Gastroesophageal sphincter (tissue), 4 donors: Measurements from ENCODE around the gene KICS2. TPM values are rescaled to one million over a fixed set of nuclear protein-coding genes. Genes with fewer than 3 reads are reported as not detected.
A peak's percentile ranks its signal among the peaks of the same experiment; 100 is the strongest.

Source experiments
- ATAC-seq: fragments of 150-250 bp; one replicate; pipeline ENCODE4 v1.9.1; 2016; ENCODE audit warnings: mild to moderate bottlenecking, moderate library complexity
- H3K27ac ChIP-seq, 4 donors: fragments of 200-600 bp; sonication (generic) in 3 of 4; 1 replicate in 3 of 4; 2 replicates in 1 of 4; pipeline ENCODE4 v1.5.1; 2016 to 2019
- H3K27me3 ChIP-seq: fragments of 200-600 bp; sonication (generic); one replicate; pipeline ENCODE4 v1.5.1; 2019
- H3K36me3 ChIP-seq, 2 donors: fragments of 200-600 bp; sonication (generic); one replicate each; pipeline ENCODE4 v1.5.1; 2019; ENCODE audit warnings: control low read depth in 1 of 2
- H3K4me1 ChIP-seq, 3 donors: fragments of 200-600 bp; sonication (generic); 1 replicate in 2 of 3; 2 replicates in 1 of 3; pipeline ENCODE4 v1.5.1; 2016 to 2019; ENCODE audit warnings: control low read depth in 2 of 3
- H3K4me3 ChIP-seq, 2 donors: fragments of 200-600 bp; sonication (generic); one replicate each; pipeline ENCODE4 v1.5.1; 2019; ENCODE audit warnings: mild to moderate bottlenecking in 1 of 2, moderate library complexity in 1 of 2
- H3K9me3 ChIP-seq, 3 donors: fragments of 200-600 bp; sonication (generic); one replicate each; pipeline ENCODE4 v1.5.1; 2017 to 2019; ENCODE audit warnings: control low read depth in 2 of 3
- EP300 ChIP-seq: sonication (generic); formaldehyde crosslinking; IDR thresholded peaks from one replicate; pipeline ENCODE4 v1.6.1; 2017; ENCODE audit warnings: antibody characterized with exemption, mild to moderate bottlenecking
- POLR2A ChIP-seq, 2 donors: fragments of 450-650 bp; IDR thresholded peaks; one replicate each; pipeline ENCODE4 v1.6.1; 2017; ENCODE audit warnings: antibody characterized with exemption in 2 of 2, mild to moderate bottlenecking in 2 of 2, moderate library complexity in 1 of 2
- POLR2AphosphoS5 ChIP-seq: sonication (generic); formaldehyde crosslinking; IDR thresholded peaks from one replicate; pipeline ENCODE4 v1.6.1; 2017; ENCODE audit warnings: antibody characterized with exemption
- WGBS, 2 donors: methylation state at CpG; one replicate each; pipeline ENCODE4 v1.1.5; 2018; ENCODE audit warnings: low coverage in 1 of 2; 5-methylcytosine and 5-hydroxymethylcytosine counted together
- total RNA-seq, 4 donors: library from RNA; depleted of rRNA; stranded (reverse); fragments of >200 nt; gene quantifications; one replicate each; pipeline ENCODE4 v1.1.0, GENCODE V29; 2016
- TF ChIP-seq, protein P1 (sequence below), 4 experiments: fragments of 200-600 bp in 2 of 4; fragments of 450-650 bp in 2 of 4; sonication (generic) in 1 of 4; IDR thresholded peaks; one replicate each; pipeline ENCODE4 v1.5.1; 2017 to 2019; ENCODE audit warnings: antibody characterized with exemption in 4 of 4, mild to moderate bottlenecking in 2 of 4, moderate library complexity in 2 of 4

KICS2 gene
- total RNA-seq, 4 donors from 2014 or later = 2.4 to 6.7 (median 5.9) TPM

GRCh38 chr12:64261813-64262212, 39.7 kb upstream of the KICS2 start:
- no peak for TF ChIP-seq POLR2A (IDR thresholded peaks at IDR 0.05)
- no peak for TF ChIP-seq EP300
- TF ChIP-seq, protein P1, sequence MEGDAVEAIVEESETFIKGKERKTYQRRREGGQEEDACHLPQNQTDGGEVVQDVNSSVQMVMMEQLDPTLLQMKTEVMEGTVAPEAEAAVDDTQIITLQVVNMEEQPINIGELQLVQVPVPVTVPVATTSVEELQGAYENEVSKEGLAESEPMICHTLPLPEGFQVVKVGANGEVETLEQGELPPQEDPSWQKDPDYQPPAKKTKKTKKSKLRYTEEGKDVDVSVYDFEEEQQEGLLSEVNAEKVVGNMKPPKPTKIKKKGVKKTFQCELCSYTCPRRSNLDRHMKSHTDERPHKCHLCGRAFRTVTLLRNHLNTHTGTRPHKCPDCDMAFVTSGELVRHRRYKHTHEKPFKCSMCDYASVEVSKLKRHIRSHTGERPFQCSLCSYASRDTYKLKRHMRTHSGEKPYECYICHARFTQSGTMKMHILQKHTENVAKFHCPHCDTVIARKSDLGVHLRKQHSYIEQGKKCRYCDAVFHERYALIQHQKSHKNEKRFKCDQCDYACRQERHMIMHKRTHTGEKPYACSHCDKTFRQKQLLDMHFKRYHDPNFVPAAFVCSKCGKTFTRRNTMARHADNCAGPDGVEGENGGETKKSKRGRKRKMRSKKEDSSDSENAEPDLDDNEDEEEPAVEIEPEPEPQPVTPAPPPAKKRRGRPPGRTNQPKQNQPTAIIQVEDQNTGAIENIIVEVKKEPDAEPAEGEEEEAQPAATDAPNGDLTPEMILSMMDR (IDR thresholded peaks at IDR 0.05) = no peak
- no peak for TF ChIP-seq POLR2AphosphoS5
- WGBS, 2 donors = 67 to 90% methylated on average over 3 to 4 of the region's 5 CpGs
- H3K4me1 ChIP-seq = no peaks in the 10 kb centered on the region

GRCh38 chr12:64258576-64258975, 36.5 kb upstream of the KICS2 start:
- WGBS, 2 donors = 29 to 46% methylated on average over 3 of the region's 3 CpGs
- ATAC-seq = no peak
- H3K27ac ChIP-seq = no peak overlapping the region
- no peaks in the 10 kb centered on the region for H3K4me1 ChIP-seq
- no peak overlapping the region for H3K4me3 ChIP-seq
- no peaks in the 10 kb centered on the region for H3K36me3 ChIP-seq
- no peaks in the 10 kb centered on the region for H3K27me3 ChIP-seq
- TF ChIP-seq, protein P1 (IDR thresholded peaks at IDR 0.05) = no peak
- TF ChIP-seq POLR2AphosphoS5 (no peak), EP300 (no peak), POLR2A (IDR thresholded peaks at IDR 0.05) (no peak)
- no peaks in the 10 kb centered on the region for H3K9me3 ChIP-seq

More at GRCh38 chr12:64261813-64262212, 39.7 kb upstream of the KICS2 start:
- no peaks in the 10 kb centered on the region for H3K9me3 ChIP-seq
- H3K27ac ChIP-seq = no peak overlapping the region
- no peaks in the 10 kb centered on the region for H3K27me3 ChIP-seq
- no peak for ATAC-seq
- no peaks in the 10 kb centered on the region for H3K36me3 ChIP-seq
- no peak overlapping the region for H3K4me3 ChIP-seq

DNA sequence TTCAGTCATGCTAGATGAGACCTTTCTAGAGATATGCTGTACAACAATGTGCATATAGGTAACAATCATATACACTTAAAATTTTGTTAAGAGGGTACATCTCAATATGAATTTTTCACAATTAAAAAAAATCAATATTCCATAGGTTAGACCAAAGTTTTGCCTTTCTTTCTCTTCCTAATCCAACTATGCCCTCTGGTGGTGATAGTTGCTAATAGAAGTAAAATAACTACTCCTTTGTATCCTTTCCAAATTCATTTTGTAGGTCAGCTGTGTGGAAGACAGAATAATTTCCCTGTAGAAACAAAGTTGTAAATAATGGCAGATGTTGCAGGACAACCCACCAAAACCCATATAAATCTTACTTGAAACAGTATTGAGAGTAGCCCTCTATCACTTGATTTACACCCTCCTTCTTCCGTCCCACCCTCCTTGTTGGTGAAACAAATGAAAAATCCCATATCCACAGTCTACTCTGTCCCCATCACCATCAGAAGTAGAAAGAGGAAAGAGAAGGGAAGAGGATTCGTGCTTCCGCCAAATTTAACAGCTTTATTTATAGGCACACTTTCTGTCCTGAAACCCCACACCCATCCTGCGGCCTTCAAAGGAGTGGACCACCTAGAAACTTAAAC, 34.2 kb upstream of the KICS2 start:
- no peak for TF ChIP-seq POLR2A (IDR thresholded peaks at IDR 0.05)
- TF ChIP-seq POLR2AphosphoS5 = no peak
- TF ChIP-seq, protein P1 (IDR thresholded peaks at IDR 0.05) = peak; percentile 69 to 79 (median 71)
- TF ChIP-seq EP300 = no peak
- ATAC-seq = no peak

DNA sequence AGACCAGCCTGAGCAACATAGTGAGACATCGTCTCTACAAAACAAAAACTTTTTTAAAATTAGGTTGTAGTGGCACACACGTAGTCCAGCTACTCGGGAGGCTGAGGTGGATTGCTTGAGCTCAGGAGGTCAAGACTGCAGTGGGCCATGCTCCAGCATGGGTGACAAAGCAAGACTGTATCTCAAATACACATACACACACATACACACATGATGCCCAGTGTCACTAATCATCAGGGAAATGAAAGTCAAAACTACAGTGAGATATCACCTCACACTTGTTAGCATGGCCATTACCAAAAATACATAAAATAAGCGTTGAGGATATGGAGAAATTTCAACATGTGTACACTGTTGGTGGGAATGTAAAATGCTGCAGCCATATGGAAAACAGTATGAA, 33.2 kb upstream of the KICS2 start:
- 59 to 88% methylated on average over 1 to 3 of the region's 4 CpGs for WGBS, 2 donors
- no peaks in the 10 kb centered on the region for H3K27me3 ChIP-seq

More for the DNA sequence above, 34.2 kb upstream of the KICS2 start:
- Histone ChIP-seq H3K36me3 (no peaks in the 10 kb centered on the region), H3K4me3 (no peak overlapping the region), H3K27ac (no peak overlapping the region), H3K27me3 (no peaks in the 10 kb centered on the region), H3K9me3 (no peaks in the 10 kb centered on the region), H3K4me1 (no peaks in the 10 kb centered on the region)
- WGBS, 2 donors = 45 to 46% methylated on average over 4 of the region's 4 CpGs

More for the DNA sequence above, 33.2 kb upstream of the KICS2 start:
- Histone ChIP-seq H3K9me3 (no peaks in the 10 kb centered on the region), H3K36me3 (no peaks in the 10 kb centered on the region), H3K4me1 (no peaks in the 10 kb centered on the region), H3K4me3 (no peak overlapping the region), H3K27ac (no peak overlapping the region)
- ATAC-seq = no peak
- TF ChIP-seq, protein P1 (IDR thresholded peaks at IDR 0.05) = no peak
- TF ChIP-seq EP300 (no peak), POLR2A (IDR thresholded peaks at IDR 0.05) (no peak), POLR2AphosphoS5 (no peak)
